CD4-positive, alpha-beta T cell treated with Interleukin-21 for 1 hour (primary cell): Measurements from ENCODE around the gene PLCB4.

Experiments used
- DNase-seq: peaks from one replicate; pipeline ENCODE4 v3.0.0-alpha.2; 2020

PLCB4 gene

DNA sequence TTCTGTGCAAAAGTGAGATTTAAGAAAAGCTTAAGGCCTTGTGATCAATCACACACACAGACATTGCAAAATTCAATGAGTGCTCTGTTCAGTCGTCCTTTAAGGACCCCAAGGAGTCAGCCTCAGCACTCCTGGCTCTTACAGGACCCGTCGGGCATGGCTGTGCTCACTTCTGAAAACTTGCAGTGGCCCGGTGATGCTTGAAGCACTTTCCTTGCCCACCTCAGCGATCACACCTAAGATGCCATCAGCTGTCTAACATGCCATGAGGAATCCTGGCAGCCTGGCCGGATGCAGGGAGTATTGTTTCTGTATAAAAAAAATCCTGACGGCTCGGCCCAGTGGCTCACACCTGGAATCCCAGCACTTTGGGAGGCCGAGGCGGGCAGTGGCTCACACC lies 344.1 kb downstream of the PLCB4 start:
- DNase-seq, result no peak

DNA sequence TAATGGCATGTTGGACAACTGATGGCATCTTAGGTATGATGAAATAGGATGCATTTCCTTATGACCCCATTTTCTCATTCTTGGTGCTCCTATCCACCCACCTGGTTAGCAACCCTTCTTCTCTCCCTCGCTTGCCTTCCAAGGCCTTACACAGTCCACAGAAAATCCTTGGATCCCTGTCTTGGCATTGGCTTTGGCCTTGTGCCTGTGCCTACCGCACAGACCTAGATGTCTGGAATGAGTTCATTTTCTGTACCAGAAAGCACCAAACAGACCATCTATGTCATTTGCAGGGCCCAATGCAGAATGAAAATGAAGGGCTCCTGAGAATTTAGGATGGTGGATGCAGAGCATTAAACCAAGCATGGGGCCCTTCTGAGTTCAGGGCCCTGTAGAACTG lies 346.5 kb downstream of the PLCB4 start:
- DNase-seq, result no peak

DNA sequence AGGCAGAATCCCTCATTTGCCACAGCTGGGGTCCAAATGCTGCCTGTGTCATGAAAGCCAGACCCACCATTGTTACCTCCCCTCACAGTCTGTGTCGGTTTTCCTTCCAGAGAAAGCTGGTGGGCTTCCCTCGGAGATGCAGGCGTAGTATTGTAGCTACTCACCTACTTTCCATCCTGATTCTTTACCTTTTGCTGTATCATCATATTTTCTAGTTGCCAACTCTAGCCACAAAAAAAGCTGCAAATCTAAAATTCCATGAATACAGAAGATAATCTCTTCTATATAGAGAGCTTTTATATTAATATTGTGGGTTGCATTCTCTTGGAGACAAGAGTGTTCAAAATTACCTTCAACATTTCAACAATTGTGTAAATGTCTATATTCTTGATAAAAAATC lies 347.5 kb downstream of the PLCB4 start:
- DNase-seq, result no peak

DNA sequence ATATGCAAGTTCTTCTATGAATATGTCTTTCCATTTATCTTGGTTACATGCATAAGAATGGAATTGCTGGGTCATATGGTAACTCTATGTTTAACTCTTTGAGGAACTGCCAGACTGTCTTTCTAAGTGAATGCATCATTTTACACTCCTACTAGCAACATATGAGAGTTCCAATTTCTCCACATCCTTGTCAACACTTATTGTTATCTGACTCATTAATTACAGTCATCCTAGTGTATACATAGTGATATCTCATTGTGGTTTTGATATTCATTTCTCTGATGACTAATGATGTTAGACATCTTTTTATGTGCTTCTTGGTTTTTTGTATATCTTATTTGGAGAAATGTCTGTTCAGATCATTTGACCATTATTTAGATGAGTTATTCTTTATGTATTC lies 348.8 kb downstream of the PLCB4 start:
- no peak for DNase-seq

DNA sequence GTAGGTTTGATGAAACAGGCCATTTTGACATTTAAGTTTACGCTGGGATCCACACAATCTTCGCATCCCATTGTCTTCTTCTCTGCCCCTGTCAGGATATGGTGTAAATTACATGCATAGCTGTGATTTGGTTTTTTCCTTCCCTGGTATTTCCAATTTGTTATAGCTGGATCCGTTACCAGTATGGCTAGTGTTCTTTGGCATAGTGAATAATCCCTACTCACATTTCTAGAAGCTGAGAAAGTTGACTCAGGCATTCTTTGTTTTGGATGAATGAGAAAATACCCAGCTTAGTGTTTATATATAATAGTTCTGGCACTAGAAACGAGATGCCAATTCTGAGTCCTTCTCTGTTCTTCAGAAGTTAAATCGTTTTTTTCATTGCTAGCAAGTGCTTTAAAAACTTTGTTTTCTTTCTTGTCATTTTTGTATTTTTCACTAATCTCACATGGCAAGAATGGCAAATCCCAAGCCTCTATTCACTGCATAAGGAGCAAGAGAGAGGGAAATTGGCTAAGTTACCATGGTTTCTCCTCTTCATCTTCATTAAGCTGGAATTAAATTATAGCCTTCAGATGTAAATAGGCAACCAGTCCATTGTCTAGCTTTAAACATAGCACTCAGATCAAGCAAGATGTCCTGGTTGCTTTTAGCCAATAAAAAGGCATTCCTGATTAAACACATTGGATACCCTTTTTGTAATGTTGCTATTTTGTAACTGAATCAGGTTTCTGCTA lies 353.6 kb downstream of the PLCB4 start:
- DNase-seq, result no peak

DNA sequence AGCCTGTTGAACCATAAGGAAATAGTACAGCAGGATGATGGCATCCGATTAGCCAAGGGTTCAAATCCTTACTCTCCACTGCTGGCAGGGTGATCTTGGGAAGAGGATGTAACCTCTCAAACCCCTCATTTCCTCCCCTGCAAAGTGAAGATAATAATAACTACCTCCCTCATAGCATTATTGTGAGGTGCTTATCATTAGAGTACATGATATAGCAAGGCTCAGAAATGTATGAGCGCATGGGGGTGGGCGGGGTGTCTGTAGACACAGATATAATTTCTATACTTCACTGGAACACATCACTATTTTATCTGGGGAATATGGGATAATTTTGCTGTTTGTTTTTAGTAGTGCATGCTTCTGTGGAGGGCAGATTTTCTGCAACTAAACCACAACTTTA lies 355.7 kb downstream of the PLCB4 start:
- no peak for DNase-seq

DNA sequence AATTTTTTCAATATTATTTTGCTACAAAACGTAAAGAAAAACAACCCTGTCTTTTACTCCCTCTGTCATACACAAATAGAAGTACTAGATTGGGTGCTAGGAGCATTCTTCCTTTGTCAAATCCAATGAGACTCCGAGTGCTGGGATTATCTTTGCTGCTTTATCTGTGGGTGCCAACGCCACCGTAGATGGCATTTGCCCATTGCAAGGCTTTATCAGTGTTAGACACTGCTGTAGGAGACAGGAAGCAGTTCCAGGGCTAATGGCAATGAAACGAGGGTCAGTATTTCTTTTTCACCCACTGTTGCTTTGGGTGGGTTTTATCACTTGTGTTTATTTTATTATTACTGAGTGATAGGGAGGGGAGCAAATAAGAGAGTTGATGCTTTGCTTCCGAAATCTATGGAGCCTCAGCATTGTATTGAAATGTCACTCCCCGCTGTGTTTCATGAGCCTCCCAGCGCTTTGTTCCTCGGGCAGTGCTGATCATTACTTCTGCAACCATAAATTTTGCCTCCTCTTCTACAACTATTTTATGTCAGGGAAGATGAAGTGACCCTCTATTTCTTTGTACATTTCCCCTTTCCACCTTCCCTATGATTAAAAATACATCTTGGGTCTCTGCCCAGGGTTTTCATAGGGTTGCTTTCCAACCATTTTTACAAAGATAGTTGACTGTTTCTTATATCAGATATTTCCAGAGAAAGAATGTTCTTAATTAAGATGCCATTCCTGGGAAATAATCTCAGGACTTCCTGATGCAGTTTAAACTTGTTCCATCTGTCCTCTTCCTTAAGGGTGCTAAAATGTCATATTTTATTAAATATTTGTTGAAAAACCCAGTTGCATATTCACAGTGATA lies 358.8 kb downstream of the PLCB4 start:
- no peak for DNase-seq

DNA sequence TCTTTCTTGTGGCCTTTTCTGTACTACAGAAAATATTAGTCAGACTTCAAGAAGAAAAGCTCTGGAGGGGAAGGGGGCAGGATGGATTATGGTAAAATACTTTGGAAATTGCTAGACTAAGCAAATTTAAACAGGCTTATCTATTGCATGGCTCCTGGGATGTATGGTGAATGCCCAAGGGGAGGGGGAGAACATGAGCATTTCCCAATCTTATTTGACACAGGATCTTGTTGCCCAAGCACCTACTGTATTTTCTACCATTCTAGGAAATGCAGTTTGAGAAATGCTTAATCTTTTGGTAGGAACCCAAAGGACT lies 359.4 kb downstream of the PLCB4 start:
- DNase-seq, result no peak

DNA sequence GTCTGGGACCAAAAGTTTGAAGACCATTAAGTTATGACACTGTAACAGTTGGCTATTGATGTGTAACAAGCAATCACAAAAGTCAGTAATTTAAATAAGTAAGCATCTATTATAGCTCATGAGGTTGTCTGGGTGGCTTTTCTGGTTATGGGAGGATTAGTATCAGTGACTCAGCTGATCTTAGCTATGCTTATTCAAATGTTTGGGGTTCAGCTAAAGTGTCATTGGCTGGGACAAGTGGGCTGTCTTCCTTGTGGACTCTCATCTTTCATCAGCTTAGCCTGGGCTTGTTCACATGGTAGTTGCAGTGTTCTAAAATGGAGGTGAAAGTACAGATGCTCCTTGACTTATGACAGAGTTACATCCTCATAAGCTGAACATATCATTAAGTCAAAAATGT lies 370.9 kb downstream of the PLCB4 start:
- DNase-seq, result no peak

DNA sequence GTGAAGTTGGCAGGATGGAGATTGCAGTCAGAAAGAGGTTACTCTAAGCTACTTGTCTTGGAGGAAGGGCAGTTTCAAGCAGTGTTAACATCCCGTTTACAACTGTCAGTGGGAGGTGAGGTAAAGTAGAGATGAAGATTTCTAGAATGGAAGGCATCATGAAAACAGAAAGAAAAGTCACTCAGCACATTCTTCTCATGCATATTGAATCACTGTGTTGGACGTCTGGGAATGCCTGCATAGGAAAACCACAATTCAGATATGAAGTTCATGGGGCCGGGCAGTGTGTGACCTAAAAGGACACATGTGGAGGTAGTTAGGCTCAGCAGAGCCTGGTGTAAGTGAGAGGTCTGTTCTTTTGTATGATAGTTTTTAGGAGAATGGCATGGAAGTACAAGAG lies 372.0 kb downstream of the PLCB4 start:
- no peak for DNase-seq

DNA sequence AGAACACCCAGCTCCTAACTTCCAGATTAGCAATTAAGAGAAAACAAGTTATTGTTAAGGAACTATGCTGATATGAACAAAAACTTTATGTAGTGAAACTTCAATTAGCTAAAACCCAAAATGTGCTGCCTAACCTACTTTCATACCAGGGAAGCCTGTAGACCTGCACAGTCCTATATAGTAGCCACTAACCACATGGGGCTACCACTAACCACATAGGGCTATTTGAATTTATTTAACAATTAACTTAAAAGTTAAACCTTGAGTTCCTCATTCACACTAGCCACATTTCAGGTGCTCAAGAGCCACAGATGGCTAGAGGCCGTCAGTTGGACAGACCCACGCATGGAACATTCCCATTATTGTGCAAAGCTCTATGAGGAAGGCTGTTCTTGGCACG lies 373.1 kb downstream of the PLCB4 start:
- no peak for DNase-seq

DNA sequence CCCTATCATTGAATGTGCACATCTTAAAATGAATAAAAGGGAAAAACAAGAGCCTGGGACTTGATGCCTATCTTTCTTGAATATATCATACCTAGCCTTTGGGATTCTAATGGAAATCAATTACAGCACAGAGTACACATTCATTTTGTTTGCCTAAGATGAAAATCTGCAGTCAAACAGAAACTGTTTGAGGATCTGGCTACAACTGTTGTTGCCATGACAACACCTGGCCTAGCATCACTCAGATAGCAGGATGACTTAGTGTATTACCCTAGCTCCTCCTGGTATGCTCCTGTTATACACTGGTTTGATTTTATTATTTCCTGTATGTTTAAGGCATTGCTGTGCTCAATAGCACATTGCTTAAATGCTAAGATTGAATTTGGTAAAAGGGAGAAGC lies 374.0 kb downstream of the PLCB4 start:
- DNase-seq, result no peak

DNA sequence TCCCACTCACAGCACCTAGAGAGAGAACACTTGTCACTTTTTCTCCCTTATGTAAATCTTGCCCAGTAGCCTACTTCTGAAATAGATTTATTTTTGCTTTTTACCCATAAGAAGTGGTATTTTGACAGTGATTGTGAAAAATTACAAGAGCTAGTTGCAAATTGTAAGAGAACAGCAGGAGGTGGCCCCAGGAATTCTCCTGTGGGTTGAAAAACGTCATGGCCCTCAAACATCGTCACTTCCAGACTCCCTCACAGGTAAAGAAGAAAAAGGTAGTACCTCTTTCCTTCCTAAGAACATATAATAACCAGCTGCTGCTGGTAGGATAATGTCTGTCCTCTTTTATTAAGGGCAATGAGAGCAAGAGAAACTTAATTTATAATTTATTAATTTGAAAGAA lies 376.0 kb downstream of the PLCB4 start:
- DNase-seq, result no peak

DNA sequence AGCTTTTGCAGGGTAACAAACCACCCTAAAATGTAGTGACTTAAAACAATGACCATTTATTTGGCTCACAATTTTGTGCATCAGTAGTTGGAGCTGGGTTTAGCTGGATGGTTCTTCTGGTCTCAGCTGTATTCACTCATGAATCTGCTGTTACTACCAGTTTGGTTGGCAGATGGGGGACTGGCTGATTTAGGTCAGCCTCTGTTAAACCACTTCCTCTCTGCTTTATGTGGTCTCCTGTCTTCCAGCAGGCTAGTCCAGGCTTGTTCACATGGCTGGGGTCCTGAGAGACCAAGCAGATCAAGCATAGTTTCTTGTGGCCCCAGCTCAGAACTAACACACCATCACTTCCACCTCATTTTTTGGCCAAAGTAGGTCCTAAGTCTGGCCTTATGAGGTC lies 378.3 kb downstream of the PLCB4 start:
- DNase-seq, result no peak

DNA sequence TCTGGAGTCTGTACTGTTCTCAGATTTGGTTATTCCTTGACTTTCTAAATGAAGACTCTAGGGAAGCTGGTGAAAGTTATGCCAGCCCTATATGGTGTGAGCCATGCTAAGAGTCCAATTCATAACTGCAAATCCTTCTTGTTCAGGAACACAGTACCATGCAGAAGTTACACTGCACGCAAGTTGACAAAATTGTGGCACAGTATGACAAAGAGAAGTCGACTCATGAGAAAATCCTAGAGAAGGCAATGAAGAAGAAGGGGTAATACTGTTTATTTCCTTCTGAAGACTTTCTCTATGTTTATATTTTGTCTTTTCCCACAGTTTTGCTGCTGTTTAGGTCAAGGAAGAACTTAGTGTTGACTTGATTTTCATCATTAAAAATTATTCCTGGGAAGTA lies 384.3 kb downstream of the PLCB4 start:
- no peak for DNase-seq

DNA sequence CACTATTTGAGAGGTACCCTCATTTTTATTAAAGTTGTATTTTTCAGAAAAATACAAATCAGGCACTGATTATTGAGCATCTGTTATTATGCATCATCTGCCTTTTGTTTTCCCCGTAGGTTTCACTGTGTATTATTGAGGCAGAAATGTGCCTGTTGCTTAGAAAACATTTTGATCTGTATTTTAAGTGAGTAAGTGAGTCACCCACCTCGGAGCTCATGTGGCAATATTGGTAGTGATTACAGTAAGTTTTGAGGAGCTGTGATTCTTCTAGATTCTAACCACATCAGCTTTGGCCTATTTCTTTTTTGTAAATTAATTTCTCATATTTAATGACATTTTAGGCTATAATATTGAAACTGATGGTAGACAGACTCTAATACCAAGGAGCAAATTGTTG lies 385.9 kb downstream of the PLCB4 start:
- DNase-seq, result no peak

DNA sequence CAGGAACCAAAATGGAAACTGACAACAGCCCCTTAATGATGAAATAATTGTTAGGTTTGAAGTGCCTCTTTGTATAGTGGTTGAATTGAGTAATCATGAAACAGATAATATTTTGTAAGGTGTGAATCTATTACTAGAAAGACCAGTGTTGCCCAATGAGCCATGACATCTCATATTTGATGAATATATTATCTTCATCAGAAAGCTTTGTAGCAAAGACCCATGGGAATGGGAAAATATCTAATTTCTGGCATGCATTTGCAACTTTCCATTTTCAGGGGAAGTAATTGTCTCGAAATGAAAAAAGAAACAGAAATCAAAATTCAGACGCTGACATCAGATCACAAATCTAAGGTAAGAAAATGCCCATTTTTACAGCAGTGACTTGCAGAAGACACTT lies 388.2 kb downstream of the PLCB4 start:
- no peak for DNase-seq

DNA sequence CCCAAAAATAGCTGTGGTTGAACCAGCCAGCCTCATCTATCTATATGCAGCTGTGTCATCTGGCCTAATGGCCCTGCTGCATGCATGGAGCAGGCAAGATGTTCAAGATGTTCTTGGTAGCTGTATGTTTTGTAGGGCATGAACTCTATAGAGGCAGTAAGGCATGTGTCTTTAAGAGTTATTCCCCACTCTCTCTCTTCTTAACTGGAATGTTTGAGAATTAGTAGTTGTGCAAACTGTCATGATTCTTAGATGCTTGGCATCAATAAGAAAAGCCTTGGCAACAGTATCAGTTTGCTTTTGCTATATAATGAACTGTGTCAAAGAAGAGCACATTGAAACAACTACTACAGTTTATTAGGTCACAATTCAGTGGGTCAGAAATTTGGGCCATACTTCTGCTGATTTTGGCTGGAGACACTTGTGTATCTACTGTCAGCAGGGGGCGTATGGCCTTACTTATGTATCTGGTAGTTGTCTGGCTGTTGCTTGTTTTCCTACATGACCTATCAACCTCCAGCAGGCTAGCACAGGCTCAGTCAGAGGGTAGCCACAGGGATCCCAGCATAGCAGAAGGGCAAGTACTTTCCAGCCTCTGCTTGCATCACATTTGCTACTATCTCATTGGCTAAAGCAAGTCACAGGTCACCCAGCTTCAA lies 389.4 kb downstream of the PLCB4 start:
- DNase-seq, result no peak

DNA sequence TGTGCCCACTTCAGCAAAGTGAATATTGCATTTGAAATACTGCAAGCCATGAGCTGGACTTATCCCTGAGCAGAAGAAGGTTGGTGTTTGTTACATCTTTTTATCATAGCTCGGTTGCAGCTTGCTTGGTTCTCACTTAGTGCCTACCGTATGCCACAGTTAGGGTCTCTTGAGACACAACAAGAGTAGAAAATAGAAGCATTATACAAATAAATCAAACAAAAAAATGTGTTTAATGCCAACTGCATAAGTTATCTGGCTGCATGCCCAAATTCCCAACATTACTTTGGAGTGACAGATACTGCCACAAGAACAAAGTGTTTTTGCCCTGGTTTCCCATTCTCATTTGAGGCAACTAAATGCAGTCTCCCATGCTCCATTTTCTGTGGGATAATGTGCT lies 391.6 kb downstream of the PLCB4 start:
- DNase-seq, result no peak

DNA sequence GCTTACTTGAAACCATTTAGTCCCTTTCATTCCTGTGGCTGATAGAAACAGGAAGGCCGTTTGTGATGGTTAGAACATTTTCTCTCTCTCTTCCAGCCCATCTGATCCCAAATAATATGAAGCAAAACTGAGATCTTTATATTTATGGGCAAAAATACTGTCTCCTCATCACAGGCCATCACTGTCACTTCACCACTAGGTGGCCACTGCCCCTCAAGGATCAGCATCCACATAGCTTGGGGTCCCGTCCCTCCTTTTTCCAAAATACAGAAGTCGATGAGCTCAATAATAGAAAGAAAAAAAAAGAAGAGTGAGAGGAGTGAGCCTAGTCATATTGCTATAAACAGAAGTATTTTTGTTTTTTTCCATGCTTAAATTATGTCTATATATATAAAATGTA lies 399.1 kb downstream of the PLCB4 start:
- no peak for DNase-seq

DNA sequence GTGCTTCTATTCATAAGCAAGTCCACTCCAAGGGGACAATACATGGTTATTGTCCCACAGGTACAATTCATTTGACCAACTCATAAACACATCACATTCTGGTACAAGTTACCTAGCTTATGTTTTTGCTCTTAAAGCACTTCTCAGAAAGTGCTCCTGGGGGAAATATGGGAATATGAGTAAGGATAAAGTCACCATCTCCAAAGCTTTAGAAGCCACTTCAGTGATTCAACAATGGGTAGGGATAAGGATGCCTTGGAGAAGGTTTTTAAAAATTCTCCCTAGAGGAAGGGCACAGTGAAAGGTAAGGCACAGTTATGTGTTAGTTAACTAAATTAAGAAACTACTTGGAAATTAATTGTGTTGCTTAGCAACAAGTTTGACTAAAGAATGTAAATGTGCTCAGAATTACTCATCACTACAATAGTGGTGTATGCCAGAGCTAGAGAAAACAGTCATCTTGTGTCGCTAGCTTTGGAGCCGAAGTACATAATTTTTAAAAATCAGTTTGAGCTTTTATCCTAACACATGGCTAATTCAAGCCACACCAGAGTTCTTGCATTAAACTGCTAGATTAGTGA lies 406.0 kb downstream of the PLCB4 start:
- no peak for DNase-seq

DNA sequence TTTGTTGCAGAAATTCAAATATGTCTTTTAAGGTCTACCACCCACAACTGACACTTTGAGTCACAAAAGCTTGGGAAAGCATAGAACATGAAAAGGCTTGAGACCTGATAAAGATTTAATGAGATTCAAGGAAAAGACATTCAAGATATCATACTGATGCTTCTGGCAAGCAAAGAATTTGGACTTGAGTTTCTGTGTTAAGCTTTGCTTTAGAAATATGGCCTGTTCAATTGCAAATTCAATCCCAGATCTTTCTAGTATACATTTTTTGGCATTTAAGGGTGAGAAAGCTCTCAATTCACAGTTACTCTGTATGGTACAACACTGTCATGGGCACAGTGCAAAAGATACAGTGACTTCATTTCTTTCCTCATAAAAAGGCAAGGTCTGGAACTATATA lies 406.6 kb downstream of the PLCB4 start:
- no peak for DNase-seq

DNA sequence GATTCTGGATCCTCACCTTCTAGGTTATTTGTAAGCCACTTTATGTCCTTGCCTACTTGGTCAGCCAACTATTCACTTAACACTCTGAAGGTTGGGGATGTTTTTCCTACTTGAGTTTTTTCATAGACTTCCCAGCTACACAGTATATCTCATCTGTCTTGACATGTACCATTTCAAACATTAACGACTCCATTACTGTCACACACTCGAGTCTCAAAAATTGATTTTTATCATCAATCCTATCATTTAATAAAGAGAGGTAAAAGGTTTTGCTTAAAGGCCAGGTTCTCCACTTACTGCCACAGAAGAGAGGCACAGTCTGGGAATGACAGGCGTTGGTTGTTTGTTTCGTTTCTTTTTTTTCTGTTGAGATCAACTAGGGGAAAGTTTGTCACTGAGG lies 407.3 kb downstream of the PLCB4 start:
- DNase-seq, result no peak

DNA sequence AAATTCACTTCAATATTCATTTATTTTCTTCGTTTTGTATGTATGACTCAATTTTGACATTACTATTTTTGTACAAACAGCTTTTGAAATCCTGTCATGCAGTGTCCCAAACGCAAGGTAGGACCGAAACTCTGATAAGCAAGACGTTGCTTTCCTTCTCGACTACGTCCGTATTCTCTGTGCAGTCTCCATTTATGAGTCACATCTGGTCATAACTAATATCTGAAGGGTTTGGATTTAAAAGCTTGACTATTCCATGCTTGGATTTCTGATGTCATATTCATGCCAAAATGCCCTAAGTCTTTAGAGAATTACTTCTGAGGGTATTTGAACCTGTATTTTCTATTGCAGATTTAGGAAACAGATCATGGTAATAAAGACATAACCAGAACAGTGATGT lies 407.8 kb downstream of the PLCB4 start:
- DNase-seq, result no peak
